Spleen (tissue), 7 donors: ENCODE results near the gene RAD51B.

Experiments
- CTCF ChIP-seq, 11 experiments: fragments of 200-600 bp in 7 of 11; fragments of 450-650 bp in 4 of 11; sonication (generic) in 4 of 11; IDR thresholded peaks in 8 of 11; conservative IDR thresholded peaks in 3 of 11; 1 replicate in 7 of 11; 2 replicates in 4 of 11; pipeline versions ENCODE4 v1.4.0 to v1.8.0; 2016 to 2021; ENCODE audit warnings: antibody characterized with exemption in 11 of 11, inconsistent platforms in 4 of 11, mild to moderate bottlenecking in 1 of 11
- POLR2A ChIP-seq, 3 donors: fragments of 450-650 bp; IDR thresholded peaks; one replicate each; pipeline ENCODE4 v1.5.1; 2017; ENCODE audit warnings: antibody characterized with exemption in 3 of 3, mild to moderate bottlenecking in 1 of 3
- donor health status: DM: no; HTN: no; CAD: no; lungs with moderate emphysema.
- donor health status: DM: no; HTN: no; CAD: no.
- donor health status: DM: no; HTN: no; CAD: no.

- TF ChIP-seq CTCF (IDR thresholded peaks at IDR 0.05 in 8 of 11, conservative IDR thresholded peaks at IDR 0.05 in 3 of 11) (no peak), POLR2A (IDR thresholded peaks at IDR 0.05) (no peak)
Observed at GRCh38 chr14:68191567-68192321, 372.2 kb downstream of the RAD51B start.
